MCF 10A (cell line): ENCODE results near the gene PHLPP1. TPM values are rescaled to one million over a fixed set of nuclear protein-coding genes. Genes with fewer than 3 reads are reported as not detected.

ENCODE experiments used
- BruUV-seq: library from RNA; stranded (reverse); fragments of 400-500 nt; replicated peaks from 2 replicates; lab custom pipeline; 2021; lab: Mats Ljungman, UMichigan
- CTCF ChIA-PET: fragments of 300-600 bp; sonication (Branson Sonifier 250); formaldehyde crosslinking; extraction: SDS; loops from one replicate; lab custom pipeline; 2021; ENCODE audit warnings: antibody characterized with exemption, inconsistent platforms; lab: Yijun Ruan, JAX
- POLR2A ChIA-PET: fragments of 300-600, 350-650 bp; sonication (Branson Sonifier 250); formaldehyde crosslinking; extraction: SDS; loops from one replicate; lab custom pipeline; 2020; ENCODE audit warnings: antibody characterized with exemption, inconsistent platforms; lab: Yijun Ruan, JAX
- DNase-seq: peaks from one replicate; pipeline ENCODE4 v3.0.0-alpha.2; 2018; ENCODE audit not compliant: unreplicated experiment
- H3K27ac Mint-ChIP-seq: one replicate; pipeline ENCODE4 v1.8.0; 2022; ENCODE audit warnings: mild to moderate bottlenecking, low read depth, mixed read lengths; ENCODE audit not compliant: unreplicated experiment
- H3K27me3 Mint-ChIP-seq: one replicate; pipeline ENCODE4 v1.8.0; 2022; ENCODE audit warnings: mixed read lengths; ENCODE audit not compliant: insufficient read depth, unreplicated experiment
- H3K36me3 Mint-ChIP-seq: one replicate; pipeline ENCODE4 v1.8.0; 2022; ENCODE audit warnings: mild to moderate bottlenecking, moderate library complexity, mixed read lengths; ENCODE audit not compliant: insufficient read depth, unreplicated experiment
- H3K4me1 Mint-ChIP-seq: one replicate; pipeline ENCODE4 v1.8.0; 2022; ENCODE audit warnings: mixed read lengths; ENCODE audit not compliant: insufficient read depth, unreplicated experiment
- H3K4me3 Mint-ChIP-seq: one replicate; pipeline ENCODE4 v1.8.0; 2022; ENCODE audit warnings: mild to moderate bottlenecking, moderate library complexity, mixed read lengths; ENCODE audit not compliant: unreplicated experiment
- H3K9me3 Mint-ChIP-seq: one replicate; pipeline ENCODE4 v1.8.0; 2022; ENCODE audit warnings: mixed read lengths; ENCODE audit not compliant: unreplicated experiment
- intact Hi-C: fragments of 100-400 bp; cut with micrococcal nuclease; formaldehyde crosslinking; loops from 2 replicates; pipeline ENCODE4 v1.14.1; 2022
- total RNA-seq: library from RNA; stranded (reverse); gene quantifications from 2 replicates; pipeline ENCODE4 v1.2.3, GENCODE V29; 2022
- TF ChIP-seq, protein P1 (sequence below): fragments of 200-600 bp; IDR thresholded peaks from one replicate; pipeline ENCODE4 v1.8.0; 2022; ENCODE audit warnings: antibody characterized with exemption, mild to moderate bottlenecking; ENCODE audit not compliant: unreplicated experiment

The PHLPP1 gene
- total RNA-seq, 1 experiment from 2014 or later = 13.1 TPM

DNA sequence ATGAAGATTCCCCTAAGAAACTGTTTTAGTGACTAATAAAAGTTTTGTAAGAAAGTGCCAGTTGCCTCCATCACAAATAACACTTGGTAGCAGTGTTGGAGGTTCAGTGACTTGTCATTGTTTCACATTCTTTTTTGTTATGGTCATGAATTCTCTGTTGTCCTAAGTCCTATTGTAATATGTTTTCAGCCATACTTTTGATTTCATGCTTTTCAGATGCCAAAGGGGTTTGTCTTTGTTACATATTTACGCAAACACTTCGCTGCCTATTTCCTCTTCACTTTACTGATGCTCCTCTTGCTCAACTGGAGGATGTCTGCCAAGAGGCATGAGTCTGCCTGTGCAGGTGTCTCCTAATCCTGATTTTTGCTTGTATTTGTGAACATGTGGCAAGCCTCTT, 66.6 kb downstream of the PHLPP1 start:
- TF ChIP-seq, protein P1, sequence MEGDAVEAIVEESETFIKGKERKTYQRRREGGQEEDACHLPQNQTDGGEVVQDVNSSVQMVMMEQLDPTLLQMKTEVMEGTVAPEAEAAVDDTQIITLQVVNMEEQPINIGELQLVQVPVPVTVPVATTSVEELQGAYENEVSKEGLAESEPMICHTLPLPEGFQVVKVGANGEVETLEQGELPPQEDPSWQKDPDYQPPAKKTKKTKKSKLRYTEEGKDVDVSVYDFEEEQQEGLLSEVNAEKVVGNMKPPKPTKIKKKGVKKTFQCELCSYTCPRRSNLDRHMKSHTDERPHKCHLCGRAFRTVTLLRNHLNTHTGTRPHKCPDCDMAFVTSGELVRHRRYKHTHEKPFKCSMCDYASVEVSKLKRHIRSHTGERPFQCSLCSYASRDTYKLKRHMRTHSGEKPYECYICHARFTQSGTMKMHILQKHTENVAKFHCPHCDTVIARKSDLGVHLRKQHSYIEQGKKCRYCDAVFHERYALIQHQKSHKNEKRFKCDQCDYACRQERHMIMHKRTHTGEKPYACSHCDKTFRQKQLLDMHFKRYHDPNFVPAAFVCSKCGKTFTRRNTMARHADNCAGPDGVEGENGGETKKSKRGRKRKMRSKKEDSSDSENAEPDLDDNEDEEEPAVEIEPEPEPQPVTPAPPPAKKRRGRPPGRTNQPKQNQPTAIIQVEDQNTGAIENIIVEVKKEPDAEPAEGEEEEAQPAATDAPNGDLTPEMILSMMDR = no peak
- Mint-ChIP-seq H3K4me3 (peak overlapping the region; percentile 52), H3K36me3 (no peaks in the 10 kb centered on the region), H3K27me3 (no peaks in the 10 kb centered on the region), H3K9me3 (no peaks in the 10 kb centered on the region), H3K4me1 (peaks cover 32% of the 10 kb centered on the region), H3K27ac (peak overlapping the region; percentile 95)
- ChIA-PET POLR2A (interaction anchor here (0.7 to 4.7 kb wide), 14 partner anchors 9 to 584 kb away, joined by 3 to 62 read pairs (median 6); partner anchors contain the start of gene PHLPP1), CTCF (interaction anchor here (0.6 to 1.4 kb wide), 5 partner anchors 17 to 67 kb away, joined by 3 to 5 read pairs (median 3); partner anchors contain the start of gene PHLPP1)
- peak; percentile 96 for DNase-seq
- intact Hi-C loops = loop anchor here (1.0 kb wide), 1 partner anchor 65 kb away; no protein-coding TSS in a partner anchor
- BruUV-seq = no TSS peak

DNA sequence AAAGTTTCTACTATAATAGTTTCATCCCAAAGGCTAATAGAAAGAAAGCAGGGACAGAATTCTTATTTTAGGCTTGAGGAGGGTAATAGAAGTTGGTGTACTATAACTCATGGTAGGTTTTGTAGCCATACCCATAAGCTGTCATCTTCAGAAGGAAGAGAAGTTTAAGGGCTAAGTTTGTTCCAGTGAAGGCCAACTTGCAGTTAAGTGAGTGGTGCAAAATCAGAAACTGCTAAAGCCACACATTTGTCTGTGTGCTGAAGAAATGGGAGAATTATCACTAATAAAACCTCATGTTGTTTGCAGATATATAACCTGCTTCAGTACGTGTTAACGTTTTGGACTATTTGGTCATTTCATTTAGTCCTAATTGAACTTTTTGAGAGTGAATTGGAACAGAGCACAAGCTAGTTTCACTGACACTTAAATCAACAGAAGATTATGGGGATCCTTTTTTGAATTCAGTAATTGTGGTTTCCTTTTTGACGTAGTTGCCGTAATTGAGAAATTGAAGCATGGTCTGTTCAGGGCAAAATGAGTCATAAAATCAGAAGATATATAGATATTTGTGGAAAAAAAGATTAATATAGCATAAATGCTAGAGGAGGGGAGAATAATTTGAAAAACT, 69.1 kb downstream of the PHLPP1 start:
- intact Hi-C loops = no loop called here
- Mint-ChIP-seq H3K4me1 (peaks cover 37% of the 10 kb centered on the region), H3K36me3 (no peaks in the 10 kb centered on the region), H3K4me3 (no peak overlapping the region), H3K27me3 (no peaks in the 10 kb centered on the region), H3K27ac (peak overlapping the region; percentile 95), H3K9me3 (no peaks in the 10 kb centered on the region)
- TF ChIP-seq, protein P1 = no peak
- POLR2A ChIA-PET = interaction anchor here (1.1 to 4.7 kb wide), 3 partner anchors 19 to 68 kb away, joined by 3 to 62 read pairs (median 3); partner anchors contain the start of gene PHLPP1
- CTCF ChIA-PET = interaction anchor here (0.6 to 1.0 kb wide), 2 partner anchors 200 to 348 kb away, joined by 3 read pairs; no protein-coding TSS in a partner anchor
- no peak for DNase-seq
- BruUV-seq = no TSS peak

DNA sequence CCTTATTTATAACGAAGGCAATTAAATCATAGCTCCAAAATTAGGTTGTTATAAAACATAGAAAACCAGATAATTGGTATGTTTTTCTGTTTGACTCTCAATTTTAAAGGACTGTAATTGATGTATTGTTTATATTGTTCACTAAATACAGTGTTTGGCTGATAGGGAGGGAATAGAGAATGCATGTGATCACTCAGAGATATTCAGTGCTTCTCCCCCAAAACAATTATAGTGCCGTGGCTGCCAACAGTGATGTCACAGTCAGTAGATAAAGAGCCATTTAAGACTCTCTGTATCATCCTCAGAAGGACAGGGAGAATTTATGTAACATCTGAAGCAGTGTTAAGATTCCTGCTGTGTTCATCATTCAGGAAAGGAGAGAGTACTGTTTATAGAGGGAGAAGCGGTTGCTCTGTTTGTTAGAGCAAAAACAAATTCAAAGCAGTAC, 69.6 kb downstream of the PHLPP1 start:
- TF ChIP-seq, protein P1 = no peak
- Mint-ChIP-seq H3K36me3 (no peaks in the 10 kb centered on the region), H3K27me3 (no peaks in the 10 kb centered on the region), H3K4me1 (peaks cover 37% of the 10 kb centered on the region), H3K4me3 (no peak overlapping the region), H3K9me3 (no peaks in the 10 kb centered on the region), H3K27ac (peak overlapping the region; percentile 95)
- DNase-seq = no peak
- intact Hi-C loops = no loop called here
- ChIA-PET POLR2A (interaction anchor here (1.1 to 4.7 kb wide), 3 partner anchors 19 to 69 kb away, joined by 3 to 62 read pairs (median 3); partner anchors contain the start of gene PHLPP1), CTCF (interaction anchor here (0.6 kb wide), 1 partner anchor 348 kb away, joined by 3 read pairs; no protein-coding TSS in a partner anchor)
- no TSS peak for BruUV-seq

DNA sequence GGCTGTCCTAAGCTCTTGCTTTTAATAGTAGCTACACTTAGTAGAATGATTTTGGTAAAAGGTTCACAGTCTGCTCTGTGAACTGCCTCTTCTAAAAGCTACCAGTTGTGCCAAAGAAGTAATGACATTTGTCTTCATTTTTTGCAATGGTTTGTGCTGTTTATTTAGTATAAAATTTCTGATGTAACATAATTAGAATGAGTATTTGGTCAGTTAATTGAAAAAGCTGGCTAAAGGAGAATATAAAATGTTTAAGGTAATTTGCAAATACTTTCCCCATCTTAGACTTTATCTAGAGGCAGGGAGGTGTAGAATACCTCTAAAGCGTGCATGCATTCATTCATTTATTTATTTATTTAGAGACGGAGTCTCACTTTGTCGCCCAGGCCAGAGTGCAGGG, 71.3 kb downstream of the PHLPP1 start:
- POLR2A ChIA-PET = interaction anchor here (0.8 to 1.2 kb wide), 2 partner anchors 21 to 72 kb away, joined by 3 read pairs; no protein-coding TSS in a partner anchor
- intact Hi-C loops = no loop called here
- Mint-ChIP-seq H3K9me3 (no peaks in the 10 kb centered on the region), H3K27me3 (no peaks in the 10 kb centered on the region), H3K4me1 (peaks cover 44% of the 10 kb centered on the region), H3K27ac (no peak overlapping the region), H3K4me3 (no peak overlapping the region), H3K36me3 (no peaks in the 10 kb centered on the region)
- TF ChIP-seq, protein P1 = no peak
- no TSS peak for BruUV-seq
- CTCF ChIA-PET = interaction anchor here (0.7 to 1.0 kb wide), 3 partner anchors 72 to 458 kb away, joined by 3 to 4 read pairs (median 3); no protein-coding TSS in a partner anchor
- no peak for DNase-seq
